GM18868 (cell line): Measurements from ENCODE around the gene DCAF11.
"Not testable (repeated sequence)": the region's sequence is repeated elsewhere in the genome, so short reads cannot be mapped to it uniquely, and the experiment has no call there.

Source experiments
- ATAC-seq: cut with Tn5 transposase; IDR thresholded peaks from one replicate; pipeline ENCODE4 v1.9.1; 2021; ENCODE audit warnings: mild to moderate bottlenecking, moderate library complexity; ENCODE audit not compliant: unreplicated experiment

The DCAF11 gene

DNA sequence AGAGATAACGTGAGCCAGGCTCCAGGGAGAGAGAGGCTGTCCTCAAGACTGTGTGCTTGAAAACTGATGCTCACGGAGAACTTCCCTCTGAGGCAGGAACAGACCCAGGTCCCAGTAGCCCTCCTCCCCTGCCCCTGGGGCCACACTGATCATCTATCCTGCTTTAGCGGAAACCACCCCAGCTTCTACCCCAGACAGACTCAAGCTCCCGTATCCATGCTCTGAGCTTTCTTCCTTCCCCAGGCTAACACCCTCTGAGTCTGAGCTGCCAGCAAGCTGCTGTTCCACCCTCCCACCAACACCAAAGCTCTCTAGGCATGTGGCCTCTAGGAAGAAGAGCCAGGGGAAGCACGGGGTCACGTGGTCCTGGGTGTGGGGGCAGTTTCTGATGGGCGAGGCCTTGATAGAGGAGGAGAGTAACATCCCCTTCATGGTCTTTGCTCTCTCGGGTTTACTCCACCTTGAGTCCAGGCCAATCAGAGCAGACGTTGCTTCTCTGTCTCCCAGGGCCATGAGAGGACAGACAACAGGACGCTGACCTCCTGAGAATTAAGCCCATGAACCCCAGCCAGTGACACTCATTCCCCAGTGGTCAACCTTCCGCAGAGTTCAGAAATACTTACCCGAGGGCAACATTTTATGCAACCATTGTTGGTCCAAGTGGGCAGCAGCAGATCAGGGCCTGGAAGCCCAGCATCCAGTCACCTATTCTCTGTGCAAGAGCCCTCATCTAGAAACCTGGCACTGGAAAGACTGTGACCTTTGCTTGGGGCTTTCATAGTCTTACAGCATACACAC is 19.1 kb upstream of the DCAF11 start:
- peak; percentile 78 for ATAC-seq

DNA sequence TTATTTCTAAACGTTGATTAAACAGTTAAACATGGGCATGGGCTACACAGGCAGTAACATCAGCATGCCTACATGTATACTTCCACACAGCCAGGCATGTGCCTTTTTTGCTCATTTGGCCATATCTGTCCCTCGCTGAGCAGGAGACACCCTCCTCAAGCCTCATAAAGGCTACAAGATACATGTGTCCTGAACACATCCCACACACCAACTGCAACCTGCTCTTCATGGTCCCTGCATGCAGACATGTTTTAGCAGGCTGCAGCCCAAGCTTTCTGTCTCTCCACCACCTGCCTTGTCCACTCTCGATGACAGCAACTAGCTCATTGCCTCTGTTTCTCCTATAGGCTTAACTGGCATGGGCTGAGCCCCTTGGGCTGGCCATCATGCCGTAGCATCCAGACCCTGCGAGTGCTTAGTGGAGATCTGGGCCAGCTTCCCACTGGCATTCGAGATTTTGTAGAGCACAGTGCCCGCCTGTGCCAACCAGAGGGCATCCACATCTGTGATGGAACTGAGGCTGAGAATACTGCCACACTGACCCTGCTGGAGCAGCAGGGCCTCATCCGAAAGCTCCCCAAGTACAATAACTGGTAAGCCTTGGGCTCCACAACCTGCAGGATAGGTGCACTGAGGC is 17.9 kb upstream of the DCAF11 start:
- ATAC-seq: no peak

DNA sequence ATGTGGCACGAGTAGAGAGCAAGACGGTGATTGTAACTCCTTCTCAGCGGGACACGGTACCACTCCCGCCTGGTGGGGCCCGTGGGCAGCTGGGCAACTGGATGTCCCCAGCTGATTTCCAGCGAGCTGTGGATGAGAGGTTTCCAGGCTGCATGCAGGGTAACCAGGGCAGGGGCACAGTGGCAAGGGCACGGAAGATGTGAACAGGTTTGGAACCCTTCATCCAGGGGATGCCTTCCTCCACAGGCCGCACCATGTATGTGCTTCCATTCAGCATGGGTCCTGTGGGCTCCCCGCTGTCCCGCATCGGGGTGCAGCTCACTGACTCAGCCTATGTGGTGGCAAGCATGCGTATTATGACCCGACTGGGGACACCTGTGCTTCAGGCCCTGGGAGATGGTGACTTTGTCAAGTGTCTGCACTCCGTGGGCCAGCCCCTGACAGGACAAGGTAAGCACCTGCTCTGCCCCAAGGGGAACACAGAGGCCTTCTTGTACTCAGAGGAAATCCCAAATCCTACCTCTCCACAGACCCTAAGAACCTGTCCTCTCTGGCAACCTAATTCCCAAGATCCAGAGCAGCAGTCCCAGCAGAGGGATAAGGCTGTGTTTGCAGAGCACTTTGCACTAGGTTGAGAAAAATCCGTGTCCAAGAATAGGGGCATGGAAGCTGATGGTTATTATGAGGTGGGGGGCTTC is 16.2 kb upstream of the DCAF11 start:
- ATAC-seq: no peak

DNA sequence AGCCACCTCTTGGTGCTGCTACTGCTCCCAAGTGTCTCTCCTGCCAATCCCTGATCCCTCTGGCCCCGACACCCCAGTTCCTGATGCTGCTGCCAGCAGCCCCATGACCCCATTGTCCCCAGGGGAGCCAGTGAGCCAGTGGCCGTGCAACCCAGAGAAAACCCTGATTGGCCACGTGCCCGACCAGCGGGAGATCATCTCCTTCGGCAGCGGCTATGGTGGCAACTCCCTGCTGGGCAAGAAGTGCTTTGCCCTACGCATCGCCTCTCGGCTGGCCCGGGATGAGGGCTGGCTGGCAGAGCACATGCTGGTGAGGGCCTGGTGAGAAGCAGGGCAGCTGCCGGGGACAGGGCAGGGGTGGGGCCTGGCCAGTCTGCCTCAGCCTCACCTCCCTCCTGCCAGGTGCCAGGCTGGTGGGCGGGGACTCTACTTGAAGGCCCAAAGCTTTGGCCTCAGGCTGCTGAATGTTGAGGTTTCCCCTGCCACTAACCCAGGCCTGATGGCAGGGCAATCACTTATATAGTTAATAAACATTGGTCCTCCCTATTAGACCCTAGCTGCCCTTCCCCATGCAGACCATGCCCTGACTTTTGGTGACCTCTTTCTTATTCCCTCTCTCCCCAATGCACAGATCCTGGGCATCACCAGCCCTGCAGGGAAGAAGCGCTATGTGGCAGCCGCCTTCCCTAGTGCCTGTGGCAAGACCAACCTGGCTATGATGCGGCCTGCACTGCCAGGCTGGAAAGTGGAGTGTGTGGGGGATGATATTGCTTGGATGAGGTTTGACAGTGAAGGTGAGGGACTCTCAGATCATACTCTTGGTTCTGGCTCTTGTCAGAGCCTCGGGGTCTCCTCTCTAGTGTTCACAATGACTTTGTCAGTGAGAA is 15.4 kb upstream of the DCAF11 start:
- ATAC-seq: no peak

DNA sequence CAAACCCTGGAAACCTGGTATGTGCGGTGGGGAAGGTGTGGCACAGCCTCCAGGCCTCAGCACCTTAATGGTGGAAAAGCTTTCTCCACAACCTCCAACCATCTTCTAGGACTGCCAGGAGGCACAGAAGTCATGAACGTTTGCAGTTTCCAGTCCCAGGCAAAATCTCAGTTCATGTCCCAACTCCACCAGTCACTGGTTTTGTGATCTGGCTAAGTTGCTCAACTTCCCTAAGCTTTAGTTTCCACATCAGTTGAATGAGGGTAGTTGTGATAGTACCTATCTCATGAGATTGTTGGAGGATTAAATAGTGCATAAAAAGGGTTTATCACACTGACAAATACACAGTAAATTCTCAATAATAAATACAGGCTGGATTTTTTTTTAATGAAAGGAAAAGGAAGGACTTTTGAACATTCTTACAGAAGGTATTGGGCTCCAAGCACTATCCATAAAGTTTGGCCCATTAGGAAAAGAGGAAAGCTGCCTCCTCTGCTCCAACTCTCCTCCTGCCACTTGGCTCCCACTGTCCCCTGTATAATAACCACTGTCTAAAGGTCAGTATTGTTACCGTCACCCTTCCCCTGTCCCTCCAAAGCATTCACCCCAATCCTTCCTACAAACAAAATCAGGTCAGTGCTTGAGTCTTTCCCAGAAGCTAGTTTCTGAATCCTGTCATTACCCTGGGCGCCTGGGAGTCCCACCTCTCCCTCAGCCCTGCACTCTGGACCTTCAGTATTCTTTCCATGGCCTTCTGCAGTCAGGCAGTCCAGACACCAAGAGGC is 14.2 kb upstream of the DCAF11 start:
- no peak for ATAC-seq

DNA sequence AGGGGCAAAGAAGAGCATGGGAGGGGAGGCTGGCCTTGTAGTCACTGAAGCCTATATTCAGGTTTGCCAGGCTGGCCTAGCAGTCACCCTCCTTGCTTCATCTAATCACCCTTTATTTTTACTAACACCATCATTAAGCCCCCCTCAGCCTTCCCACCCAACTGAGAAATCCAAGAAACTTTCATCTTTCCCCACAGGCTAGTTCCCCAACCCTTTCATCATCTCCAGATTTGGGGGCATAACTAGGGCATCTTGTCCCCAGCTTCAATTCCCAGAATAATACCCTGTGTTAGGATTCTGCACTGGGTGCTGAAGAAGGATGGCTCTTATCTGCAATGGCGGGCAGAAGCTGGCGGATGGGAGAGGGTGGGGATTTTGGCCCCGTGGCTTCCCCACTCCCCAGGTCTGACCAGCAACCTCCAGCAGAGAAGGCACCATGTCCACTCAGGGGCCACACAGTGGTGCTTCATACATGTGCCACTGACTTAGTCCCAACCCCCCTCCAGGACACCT is 13.5 kb upstream of the DCAF11 start:
- ATAC-seq: no peak

DNA sequence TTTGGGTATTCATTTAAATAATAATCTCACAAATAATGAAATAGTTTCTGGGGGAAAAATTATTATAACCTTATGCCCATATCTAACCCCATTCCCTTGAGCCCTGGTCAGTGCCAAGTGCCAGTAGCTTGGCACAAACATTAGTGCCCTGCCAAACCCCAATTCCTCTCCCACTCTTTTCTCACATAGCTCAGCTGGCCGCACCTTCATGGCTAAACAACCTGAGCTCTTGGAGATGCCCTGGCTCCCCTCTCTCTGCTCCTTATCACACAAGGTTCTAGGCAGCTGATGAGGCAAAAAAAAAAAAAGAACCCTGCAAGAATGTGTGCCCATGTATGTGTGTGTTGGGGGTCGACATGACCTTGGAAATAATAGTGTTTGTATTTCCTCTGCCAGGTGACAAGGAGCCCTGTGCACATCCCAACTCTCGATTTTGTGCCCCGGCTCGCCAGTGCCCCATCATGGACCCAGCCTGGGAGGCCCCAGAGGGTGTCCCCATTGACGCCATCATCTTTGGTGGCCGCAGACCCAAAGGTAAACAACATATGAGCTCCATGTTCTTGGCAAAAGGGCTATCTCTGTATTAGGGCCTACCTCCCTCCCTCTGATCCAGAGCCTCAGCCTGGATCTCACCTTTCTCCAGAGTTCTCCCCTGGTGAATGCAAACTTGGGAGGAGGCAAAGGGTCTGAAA is 12.1 kb upstream of the DCAF11 start:
- no peak for ATAC-seq

DNA sequence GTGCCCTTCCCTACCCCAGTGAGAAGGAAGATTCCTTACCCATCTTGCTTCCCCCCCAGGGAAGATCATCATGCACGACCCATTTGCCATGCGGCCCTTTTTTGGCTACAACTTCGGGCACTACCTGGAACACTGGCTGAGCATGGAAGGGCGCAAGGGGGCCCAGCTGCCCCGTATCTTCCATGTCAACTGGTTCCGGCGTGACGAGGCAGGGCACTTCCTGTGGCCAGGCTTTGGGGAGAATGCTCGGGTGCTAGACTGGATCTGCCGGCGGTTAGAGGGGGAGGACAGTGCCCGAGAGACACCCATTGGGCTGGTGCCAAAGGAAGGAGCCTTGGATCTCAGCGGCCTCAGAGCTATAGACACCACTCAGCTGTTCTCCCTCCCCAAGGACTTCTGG is 11.1 kb upstream of the DCAF11 start:
- ATAC-seq: no peak

DNA sequence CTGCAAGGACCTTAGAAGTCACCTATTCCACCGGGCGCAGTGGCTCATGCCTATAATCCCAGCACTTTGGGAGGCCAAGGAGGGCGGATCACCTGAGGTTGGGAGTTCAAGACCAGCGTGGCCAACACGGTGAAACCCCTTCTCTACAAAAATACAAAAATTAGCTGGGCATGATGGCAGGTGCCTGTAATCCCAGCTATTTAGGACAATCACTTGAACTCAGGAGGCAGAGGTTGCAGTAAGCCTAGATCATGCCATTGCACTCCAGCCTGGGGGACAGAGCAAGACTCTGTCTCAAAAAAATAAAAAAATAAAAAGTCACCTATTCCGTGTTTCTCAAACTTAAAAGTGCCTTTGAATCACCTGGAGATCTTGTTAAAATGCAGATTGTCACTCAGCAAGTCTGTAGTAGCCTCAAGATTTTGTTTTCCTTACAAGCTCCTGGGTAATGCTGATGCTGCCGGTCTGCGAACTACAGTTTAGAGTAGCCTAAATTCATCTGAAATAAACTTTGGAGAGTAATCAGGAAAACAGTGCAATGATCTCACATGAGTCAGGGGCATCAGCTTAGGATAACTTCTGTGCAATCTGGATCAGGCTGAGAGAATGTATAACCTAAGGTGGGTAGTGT is 8.9 kb upstream of the DCAF11 start:
- not testable (repeated sequence) for ATAC-seq

DNA sequence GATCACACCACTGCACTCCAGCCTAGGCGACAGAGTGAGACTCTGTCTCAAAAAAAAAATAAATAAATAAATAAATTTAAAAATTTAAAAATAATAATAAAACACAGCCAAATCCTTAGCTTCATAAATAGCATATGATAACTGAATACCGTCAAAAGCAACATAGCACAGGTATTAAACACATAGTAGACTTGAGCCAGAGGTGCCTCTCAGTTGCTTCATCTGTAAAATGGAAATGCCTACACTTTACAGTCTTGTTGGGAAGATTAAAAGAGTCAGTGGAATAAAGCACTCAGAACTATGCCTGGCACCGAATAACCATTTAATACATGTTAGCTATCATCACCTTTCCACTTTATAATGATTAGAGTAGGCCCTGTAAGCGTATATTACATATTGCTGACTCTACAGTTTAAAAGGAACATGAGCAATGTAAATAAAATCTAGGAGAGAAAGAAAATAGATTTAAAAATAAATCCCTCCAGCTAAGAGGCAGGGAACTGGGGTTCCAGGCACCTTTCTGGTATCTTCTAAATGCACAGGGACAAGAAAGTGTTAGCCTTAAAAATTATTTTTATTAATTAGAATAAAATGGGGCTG is 7.8 kb upstream of the DCAF11 start:
- ATAC-seq: no peak

DNA sequence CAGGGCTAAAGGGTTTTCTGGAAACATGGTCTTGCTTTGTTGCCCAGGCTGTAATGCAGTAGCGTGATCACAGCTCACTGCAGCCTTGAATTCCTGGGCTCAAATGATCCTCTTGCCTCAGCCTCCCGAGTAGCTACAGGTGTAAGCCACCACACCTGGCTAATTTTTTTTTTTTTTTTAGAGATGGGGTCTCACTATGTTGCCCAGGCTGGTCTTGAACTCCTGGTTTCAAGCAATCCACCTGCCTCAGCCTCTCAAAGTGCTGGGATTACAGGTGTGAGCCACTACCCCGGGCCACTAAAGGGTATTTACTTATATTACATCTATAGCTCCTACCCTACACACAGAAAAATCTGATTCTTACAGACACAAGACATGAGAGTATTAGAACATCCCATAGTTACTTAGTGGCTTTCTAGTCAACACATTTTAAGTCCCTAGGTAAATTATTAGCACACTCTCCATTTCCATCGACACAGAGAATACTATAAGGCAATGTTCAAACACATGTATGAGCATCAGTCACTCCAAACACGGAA is 6.2 kb upstream of the DCAF11 start:
- no peak for ATAC-seq

DNA sequence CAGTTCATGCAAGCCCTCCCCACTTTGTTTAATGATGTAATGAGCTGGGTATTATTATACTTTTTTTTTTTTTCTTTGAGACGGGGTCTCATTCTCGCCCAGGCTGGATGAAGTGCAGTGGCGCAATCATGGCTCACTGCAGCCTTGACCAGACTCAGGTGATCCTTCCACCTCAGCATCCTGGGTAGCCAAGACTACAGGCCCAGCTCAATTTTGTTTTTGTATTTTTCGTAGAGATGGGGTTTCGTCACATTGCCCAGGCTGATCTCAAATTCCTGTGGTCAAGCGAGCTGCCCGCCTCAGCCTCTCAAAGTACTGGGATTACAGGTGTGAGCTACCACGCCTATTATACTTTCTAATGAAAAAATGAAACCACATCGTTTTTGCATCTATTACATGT is 4.5 kb upstream of the DCAF11 start:
- no peak for ATAC-seq

DNA sequence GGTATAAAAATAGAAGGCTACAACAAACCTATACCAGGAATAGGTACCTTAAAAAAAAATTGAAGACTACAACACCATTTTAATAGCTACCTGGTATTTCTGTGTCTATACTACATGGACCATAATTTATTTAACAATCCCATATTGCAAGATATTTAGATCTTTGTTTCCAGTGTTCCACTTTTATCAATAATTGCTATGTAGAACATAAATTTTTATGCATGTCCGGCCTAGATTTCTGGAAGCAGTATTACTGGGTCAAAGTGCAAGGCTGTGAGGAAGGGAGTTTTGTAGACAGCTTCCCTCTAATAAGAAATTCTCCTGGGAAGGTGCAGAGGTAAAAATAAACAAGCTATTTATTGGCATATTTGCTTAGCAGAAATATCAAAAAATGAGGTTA is 4.1 kb upstream of the DCAF11 start:
- ATAC-seq: no peak

DNA sequence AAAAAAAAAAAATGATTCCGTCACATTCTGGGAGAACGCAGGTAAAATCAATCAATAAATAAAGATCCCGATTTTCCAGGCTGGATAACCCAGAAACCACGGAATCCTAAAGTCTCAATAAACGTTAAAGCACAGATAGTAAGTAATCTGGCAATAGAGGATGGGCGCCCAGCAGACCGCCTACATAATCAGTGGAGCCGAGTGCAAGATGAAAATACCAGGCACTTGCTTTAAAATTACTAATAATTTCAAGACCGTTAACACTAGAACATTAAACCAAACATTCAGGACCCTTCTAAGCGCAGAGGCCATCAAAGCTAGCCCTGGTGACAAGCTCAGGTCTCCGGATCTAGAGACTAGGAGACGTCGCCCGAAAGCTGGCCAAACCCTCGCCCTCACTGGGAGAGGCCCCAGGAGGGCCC is 1.2 kb upstream of the DCAF11 start:
- no peak for ATAC-seq

DNA sequence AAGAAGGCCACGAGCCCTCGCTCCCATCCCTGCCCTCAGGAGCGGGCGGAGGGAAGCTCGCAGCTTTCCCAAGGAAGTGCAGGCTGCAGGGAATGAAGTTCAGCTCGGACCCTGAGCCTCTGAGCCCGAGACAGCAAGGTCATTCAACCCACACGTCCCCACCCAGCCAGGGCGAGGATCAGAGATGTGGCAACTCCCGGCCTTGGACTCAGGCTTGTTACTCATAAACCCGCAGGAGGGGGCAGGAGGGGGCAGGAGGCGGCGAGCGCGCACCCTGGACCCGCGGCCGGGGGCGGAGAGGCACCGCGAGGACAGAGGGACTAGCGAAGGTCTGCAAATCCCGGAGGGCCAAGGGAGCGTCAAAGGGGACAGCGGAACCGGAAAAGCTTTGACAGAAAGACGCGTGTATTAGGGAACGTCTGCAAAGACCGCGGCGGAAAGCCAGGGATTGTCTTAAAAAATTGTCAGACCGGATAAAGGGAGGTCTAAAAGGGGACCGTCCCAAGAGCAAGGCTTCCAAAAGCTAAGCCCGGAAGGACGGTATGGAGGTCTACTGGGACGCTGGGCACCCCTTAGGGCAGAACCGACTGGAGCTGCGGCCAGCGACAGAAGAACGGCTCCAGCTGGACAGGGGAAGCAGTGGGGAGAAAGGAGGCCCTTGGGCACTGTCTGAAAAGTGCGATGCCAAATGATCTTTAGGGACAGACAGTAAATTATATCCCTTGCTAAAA is 611 bp upstream of the DCAF11 start:
- peak; percentile 26 for ATAC-seq

DNA sequence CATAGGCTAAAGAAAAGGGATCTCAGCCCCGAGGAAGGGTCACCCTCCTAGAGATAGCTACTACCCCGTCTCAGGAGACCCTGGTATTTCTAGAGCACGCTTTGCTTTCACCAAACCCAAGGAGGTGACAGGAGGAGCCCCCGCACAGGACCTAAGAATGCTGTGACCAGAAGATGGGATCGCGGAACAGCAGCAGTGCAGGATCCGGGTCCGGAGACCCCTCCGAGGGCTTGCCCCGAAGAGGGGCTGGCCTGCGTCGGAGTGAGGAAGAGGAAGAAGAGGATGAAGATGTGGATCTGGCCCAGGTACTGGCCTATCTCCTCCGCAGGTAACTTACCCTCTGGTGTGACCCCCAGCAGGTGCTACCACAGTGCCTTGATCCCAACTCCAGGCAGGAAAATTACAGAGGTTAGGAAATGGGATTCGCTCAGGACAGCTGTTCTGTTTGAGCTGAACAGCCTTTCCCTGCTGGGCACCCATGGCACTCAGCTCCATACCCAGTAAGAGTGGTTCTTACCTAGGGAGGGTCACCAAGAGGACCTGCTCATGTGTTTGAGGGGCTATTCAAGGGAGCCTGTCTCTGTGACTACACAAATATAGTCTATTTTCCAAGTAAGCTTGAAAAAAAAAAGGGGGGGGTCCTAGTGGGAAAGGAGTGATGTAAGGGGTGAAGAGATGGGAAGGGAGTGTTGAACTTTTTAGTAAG is 998 bp downstream of the DCAF11 start:
- no peak for ATAC-seq
